T-helper 1 cell treated with Interleukin-12 subunit alpha and Interleukin-12 subunit beta and Interleukin-4 antibody, amounts not matched to agents 30 ng/mL and 1 ng/mL, for 36 hours (primary cell): ENCODE measurements around the gene PEF1. TPM values are rescaled to one million over a fixed set of nuclear protein-coding genes. Genes with fewer than 3 reads are reported as not detected.

Experiments
- intact Hi-C: fragments of 100-400 bp; cut with micrococcal nuclease; formaldehyde crosslinking; loops from one replicate; pipeline ENCODE4 v1.15.1; 2024
- total RNA-seq: library from RNA; stranded (reverse); gene quantifications from 2 replicates; pipeline ENCODE4 v1.2.3, GENCODE V29; 2022

PEF1 gene, protein sequence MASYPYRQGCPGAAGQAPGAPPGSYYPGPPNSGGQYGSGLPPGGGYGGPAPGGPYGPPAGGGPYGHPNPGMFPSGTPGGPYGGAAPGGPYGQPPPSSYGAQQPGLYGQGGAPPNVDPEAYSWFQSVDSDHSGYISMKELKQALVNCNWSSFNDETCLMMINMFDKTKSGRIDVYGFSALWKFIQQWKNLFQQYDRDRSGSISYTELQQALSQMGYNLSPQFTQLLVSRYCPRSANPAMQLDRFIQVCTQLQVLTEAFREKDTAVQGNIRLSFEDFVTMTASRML
- total RNA-seq: 52.5 and 53.3 TPM in 2 replicates

DNA sequence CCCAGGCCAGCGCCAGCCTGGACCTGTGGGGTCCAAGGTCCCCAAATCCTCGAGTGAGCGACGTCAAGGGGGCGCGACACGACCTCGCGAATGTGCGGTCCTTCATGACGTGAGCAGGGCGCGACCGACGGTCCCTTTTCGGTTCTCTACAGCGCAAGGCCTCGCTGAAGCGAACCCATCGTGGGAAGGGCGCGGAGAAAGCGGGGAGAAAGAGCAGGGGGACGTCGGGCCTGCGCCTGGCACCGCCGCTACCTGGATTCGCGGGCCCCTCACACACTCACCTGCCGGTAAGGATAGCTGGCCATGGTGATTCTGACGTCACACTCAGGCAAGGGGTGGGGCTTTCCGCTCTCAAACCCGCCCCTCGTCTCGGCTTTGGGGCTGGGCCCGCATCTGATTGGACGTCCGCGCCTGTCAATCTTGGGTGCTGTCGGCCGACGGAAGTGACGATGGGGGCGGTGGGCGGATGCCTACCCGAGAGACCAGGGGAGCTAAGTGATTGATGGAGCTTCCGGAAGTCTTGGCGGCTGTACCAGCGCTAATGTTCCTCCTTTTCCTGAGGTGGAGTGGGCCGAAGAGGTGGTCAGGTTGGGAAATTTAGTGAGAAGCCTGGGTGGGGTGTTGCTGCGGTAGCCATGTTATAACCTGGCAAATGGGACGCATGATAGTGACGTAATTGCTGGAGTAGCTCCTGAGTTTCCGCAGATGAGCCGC is at the start of gene PEF1:
TSS of gene PEF1 (minus strand) at position 317 of the 714 bp plus-strand sequence. CDS start at position 305, 12 bp downstream.
- intact Hi-C loops: loop anchor here (1.0 to 10.0 kb wide), 14 partner anchors 116 to 1710 kb away; partner anchors contain the start of genes BSDC1, HDAC1, KHDRBS1 and KPNA6

DNA sequence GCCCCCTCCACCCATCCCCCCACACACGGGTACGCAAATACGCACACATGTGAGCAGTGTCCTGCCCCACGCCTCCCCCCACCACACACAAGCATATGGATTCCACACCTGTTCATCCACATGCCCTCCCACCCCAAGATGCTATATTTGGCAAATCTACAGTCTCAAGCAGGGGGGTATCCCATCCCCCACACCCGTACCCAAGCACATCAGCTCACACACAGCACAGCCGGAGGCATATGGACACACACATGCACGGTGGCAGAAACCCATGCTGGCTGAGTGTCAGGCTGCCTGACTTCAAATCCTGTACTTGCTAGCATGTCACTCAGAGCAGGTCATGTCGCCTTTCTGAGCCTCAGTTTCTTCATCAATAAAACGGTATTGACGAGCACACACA is 48.6 kb upstream of the PEF1 start:
- intact Hi-C loops: no loop called here

DNA sequence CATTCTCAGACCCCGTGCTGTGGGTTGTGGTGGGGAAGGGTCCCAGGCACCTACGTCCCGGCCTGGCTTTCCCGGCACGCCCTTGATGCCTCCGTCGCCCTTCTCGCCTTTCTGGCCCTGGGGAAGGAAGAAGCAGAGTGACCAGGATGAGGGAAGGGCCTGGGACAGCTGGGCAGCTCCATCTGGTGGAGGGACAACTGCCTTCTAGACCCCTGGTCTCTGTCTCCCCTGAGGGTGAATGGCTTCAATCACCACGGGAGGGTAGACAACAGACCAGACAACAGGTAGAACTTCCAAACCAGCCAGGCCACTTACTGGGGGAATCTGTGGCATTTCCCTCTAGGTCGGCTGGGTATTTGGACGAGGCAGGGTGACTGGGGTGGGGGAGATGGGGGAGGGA is 47.3 kb upstream of the PEF1 start:
- intact Hi-C loops: no loop called here

DNA sequence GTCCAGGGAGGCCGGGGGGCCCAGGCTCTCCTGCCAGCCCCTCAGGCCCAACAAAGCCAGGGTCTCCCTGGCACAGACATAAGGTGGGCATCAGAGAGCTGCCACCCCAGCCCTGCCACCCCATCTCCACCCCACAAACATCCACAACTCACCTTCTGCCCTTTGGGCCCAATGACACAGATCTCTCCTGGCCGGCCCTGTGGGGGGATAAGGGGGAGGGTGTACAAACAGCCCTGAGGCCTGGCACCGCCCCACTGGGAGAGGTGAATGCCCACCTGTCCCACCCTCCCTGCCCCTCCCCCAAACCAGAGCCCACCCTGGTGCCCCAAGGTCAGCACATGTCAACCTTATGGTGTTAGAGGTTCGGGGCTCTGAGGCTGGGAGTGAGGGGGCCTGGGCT is 46.8 kb upstream of the PEF1 start:
- intact Hi-C loops: no loop called here

DNA sequence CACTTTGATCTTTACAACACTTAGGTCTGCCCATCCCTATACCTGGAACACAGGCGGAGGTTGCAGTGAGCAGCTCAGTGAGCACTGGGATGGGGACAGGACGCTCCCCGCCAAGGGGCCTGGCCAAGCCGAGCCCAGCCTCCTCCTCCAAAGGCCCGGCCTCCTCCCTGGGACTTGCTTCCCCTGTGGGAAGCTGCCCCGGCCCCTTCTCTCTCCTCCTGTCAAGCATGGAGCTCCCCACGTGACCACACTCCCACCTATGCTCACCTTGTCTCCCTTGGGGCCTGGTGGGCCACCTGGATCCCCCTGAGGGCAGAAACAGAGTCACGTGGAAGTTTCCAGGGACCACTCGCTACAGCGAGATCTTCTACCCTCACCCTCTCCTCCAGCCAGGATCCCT is 46.2 kb upstream of the PEF1 start:
- intact Hi-C loops: no loop called here

DNA sequence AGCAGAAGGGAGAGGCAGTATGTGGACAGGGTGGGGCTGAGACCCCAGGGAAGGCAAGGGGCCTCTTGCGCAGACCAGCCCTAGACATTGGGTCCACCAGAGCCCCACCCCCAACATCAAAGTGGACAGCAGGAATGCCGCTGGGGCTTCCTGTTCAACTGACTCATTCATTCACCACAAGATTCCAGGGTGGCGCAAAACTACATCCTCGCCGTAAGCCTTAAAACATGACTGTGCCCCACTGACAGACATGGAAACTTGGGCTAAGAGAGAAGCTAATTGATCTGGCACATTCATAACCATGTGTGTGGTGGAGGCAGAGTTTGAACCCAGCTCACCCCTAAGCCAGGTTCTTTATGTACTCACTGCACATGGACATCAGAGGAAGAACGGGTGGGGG is 45.2 kb upstream of the PEF1 start:
- intact Hi-C loops: no loop called here

DNA sequence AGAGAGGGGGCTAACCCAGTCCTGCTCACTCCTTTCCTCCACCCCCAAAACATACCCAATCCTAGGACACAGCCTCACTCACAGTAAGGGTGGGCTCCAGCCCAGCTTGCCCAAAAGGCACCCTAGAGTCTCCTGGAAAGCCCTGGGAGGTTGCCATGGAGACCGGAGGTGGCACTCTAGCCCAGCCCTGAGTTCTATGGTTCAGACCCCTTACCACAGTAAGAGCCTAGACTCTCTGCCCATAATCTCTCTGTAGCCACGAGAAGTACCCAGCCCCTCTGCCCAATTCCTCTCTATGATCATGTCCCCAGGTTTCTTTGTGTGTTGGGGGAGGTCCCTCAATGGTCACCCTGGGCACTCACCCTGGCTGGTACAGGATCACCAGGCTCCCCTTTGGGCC is 44.7 kb upstream of the PEF1 start:
- intact Hi-C loops: no loop called here

DNA sequence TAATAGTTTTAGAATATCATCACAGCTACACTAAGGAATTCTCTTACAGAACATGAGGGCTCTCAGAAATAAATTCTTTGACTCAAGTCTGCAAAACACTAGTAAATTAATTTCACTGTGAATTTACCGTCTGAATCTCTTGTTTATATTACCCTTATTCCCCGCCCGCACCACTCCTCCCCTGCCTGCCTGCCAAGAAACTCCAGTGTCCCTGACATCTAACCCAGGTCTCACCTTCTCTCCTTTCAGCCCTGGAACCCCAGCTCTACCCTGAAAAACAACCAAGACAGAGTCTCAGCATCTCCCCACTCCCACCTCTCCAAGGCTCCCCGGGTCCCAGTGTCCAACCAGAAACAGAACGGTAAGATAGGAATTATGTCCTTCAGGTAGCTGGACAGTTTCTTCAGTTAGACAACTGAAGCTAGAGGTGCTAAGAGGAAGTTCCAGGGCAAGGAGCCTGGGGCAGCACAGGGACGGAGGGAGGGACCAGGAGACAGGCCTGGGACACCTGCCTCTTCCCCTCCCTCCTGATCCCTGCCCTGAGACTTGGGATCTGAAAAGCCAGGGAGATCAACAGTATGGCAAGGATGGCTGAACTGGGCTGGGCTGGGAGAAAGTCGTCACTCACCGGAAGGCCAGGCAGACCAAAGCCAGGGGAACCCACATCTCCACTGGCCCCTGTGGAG is 43.7 kb upstream of the PEF1 start:
- intact Hi-C loops: no loop called here

DNA sequence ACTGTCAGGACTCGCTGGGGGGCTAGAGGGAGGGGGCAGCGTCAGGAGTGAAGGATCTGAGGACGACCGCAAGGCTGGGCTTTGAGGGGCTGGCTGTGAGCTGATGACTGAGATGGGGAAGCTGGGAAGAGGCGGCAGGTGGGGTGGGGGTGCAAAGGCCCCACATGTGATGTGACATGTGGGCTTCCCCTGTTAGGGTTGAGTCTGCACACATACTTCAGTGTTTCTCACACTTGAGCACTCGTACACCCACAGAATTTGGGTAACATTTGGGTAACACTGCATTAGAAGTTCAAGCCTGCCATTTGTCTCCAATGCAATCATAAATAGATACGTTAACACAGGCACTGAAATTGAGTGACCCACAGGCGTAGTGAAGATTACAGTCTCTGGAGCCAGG is 42.9 kb upstream of the PEF1 start:
- intact Hi-C loops: no loop called here

DNA sequence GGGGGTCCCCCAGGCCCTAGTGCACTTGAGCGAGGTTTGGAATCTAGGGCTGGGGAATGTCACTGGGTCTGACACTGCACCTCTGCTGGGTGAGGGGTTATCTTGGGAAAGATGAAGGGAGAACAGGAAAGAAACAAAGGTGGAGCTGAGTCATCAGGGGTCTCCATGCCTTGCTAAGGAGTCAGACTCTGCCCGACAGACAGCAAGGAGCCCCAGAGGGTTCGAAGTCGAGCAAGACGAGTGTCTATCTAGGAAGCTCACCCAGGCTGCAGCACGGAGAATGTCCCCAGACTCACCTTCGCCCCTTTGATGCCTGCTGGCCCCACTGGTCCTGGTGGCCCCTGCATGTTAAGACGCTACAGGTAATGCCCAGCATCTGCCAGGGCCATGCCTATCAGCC is 41.1 kb upstream of the PEF1 start:
- intact Hi-C loops: no loop called here

DNA sequence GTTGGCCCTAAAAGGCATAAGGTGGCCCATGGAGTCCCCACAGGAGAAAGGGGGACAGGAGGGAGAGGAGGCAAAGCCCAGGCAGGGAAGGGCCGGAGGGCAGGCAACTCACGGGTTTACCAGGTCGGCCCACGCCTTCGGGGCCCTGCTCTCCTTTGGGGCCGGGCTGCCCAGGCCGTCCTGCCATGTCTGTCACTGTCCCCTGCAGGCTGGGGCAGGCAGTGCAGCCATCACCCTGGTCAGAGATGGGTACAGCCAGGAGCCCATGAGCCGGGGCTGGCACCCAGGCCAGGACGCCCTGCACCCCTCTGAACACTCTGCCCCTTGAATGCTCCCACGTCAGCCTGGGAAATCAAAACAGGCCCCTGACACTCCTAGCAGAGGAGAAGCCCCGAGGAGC is 39.3 kb upstream of the PEF1 start:
- intact Hi-C loops: no loop called here

DNA sequence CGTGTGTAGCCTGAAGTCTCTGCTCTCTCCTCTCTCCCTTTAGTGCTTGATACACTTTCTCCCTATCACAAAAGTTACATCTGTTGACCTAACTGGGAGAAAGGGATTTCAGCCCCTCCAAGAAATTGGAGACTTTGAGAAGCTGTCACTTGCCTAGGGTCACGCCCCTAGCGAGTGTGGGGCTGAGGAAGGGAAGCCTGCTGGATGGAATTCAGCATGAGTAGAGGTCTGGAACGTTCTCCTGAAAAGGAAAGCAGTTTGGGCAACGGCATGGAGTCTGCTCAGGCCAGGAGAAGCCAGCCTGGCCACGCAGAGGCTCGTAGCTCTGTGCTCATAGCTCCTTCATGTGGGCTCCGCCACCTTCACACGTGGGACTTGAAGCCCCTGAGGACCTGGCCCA is 36.7 kb upstream of the PEF1 start:
- intact Hi-C loops: no loop called here

DNA sequence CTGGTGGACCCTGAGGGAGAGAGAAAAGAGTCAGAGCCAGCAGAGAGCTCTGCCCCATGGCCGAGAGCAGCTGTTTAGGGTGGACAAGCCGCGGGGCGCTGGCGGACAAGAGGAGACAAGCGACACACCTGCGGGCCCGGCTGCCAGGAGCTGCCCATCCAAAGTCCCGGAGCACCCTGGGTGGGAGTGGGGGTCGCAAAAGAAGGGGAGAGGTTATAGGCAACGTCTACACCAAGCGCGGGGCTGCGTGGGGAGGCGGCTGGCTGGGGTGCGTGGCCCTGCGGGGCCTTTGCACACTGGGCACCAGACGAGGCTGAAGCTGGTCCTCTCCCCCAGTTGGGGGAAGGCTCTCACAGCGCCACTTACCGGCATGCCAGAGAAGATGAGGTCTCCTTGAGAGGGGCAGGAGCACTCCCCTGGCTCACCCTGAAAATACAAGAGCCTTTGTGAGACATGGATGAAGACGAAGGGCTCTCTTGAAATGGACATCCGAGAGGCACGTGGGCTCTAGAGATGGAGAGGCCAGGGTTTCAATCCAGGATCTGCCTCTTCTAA is 35.1 kb upstream of the PEF1 start:
- intact Hi-C loops: no loop called here

DNA sequence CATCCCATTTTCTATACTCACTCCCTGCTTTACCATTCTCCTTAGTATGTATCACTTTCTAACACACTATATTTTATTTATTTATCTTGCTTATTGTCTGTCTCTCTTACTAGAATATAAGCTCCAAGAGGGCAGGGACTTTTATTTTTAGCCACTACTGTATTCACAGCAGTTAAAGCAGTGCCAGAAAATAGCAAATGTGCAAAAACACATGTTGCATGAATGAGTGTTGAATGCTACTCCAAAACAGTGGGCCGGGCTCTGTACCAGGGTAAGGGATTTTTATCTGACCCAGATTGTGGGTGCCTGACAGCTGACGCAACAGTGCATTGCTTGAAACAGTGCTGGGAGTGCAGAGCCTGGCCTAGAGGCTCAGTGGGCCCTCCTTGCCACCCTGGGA is 34.4 kb upstream of the PEF1 start:
- intact Hi-C loops: no loop called here

DNA sequence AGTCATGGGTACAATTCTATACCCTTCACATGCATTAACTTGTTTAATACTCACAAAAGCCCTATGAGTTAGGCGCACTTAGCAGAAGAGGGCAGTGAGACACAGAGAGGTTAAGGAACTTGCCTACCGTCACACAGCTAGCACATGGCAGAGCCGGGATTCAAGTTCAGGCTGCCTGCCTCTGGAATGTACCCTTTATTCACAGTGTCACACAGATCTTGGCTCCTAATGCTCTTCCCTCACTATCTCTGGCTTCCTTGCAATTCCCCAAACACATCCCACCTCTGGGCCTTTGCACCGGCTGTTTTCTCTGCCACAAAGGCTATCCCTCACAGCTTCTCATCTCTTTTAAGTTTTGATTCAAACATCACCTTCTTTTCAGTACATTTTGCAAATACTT is 34.0 kb upstream of the PEF1 start:
- intact Hi-C loops: no loop called here

DNA sequence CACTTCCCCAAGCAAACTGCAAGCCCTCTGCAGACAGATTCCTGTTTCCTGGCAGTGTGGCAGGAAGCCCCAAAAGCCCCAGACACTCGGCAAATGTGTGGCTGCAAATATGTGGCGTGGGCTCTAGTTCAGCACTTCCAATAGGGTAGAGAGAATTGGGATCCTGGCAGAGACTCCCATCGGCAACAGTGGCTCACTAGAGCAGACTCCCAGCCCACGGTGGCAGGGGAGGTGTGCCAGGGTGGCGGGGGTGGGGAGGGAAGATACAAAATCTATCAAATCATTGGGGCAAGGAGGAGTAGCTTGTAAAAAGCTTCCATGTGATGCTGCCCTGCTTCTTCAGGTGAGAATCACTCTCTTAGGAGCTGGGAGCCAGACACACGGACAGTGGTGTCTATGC is 33.3 kb upstream of the PEF1 start:
- intact Hi-C loops: no loop called here

DNA sequence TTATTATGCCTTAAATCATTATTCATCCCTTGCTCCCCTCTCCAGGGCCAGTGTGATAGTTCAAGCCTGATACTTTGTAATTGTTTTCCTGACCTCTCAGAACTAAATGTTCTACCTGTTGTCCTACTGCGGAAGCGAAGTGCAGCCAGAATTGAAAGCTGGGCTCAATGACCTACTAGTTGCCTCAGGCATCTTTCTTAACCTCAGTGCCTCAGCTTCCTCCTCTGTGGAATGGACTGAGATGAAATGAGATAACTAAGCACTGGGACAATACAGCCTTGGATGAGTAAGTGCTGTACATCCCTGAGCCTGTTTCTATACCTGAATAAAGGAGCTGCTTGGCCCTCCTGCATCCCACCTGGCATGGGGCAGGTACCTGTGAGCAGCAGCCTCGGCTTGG is 32.7 kb upstream of the PEF1 start:
- intact Hi-C loops: no loop called here

DNA sequence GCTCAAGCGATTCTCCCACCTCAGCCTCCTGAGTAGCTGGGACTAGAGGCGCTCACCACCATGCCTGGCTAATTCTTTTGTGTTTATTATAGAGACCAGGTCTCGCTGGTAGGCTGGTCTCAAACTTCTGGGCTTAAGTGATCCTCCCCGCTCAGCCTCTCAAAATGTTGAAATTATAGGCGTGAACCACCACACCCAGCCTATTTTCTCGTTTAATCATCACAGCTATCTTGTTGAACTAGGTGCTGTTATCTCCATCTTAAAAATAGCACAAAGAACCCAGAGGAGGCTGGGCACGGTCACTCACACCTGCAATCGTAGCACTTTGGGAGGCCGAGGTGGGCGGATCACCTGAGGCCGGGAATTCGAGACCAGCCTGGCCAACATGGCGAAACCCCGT is 31.1 kb upstream of the PEF1 start:
- intact Hi-C loops: no loop called here

DNA sequence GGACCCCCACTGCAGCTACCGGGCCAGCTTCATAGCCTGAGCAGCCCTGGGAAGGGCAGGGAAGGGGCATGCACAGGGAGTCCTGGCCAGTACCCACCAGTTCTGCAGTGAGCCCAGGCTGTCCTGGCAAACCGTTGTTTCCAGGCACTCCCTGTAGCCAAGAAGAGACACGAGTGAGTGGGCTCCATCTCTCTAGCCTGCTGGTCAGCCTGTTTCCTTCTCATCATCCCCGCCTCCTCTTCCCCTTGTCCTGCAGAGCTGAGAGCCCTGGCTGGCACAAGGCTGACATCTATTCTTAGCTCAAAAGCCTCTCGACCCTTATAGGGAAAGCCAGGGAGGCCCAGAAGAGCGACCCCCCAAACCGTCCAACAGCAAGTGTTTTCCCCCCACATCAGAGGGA is 30.5 kb upstream of the PEF1 start:
- intact Hi-C loops: no loop called here

DNA sequence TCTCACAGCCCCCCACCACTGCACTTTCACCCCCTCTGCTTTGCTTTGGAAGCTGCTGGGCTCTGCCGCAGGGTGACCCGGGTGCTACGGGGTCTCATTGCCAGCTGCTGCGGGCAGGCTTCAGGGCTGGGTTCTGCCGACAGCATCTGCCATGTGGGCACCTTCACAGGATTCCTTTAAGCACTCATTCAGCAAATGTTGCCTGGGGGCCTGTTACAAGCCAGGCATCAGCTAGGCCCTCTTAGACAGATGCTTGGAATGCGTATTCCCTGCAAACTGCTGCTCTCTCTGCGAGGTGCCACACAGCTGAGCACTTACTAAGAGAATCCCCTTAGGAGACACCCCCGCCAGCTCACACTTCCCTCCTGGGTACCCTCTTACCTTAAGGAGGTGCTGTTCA is 29.9 kb upstream of the PEF1 start:
- intact Hi-C loops: no loop called here

DNA sequence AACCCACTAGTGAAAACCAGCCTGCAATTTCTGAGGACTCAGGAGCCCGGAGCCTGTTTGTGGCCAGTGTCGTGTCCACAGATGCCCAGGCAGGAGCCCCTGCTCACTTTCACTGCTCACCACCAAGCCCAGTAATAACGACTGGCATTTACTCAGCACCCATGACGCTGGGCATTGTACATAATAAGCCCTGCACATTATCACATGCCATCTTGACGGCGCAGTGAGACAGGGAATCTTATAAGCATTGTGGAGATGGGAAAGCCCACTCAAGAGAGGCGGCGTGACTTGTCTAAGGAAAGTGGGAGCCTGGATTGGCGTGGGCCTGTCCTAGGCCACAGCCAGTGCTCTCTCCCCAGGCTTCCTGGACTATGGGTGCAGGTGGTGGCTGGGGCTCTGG is 28.8 kb upstream of the PEF1 start:
- intact Hi-C loops: no loop called here

DNA sequence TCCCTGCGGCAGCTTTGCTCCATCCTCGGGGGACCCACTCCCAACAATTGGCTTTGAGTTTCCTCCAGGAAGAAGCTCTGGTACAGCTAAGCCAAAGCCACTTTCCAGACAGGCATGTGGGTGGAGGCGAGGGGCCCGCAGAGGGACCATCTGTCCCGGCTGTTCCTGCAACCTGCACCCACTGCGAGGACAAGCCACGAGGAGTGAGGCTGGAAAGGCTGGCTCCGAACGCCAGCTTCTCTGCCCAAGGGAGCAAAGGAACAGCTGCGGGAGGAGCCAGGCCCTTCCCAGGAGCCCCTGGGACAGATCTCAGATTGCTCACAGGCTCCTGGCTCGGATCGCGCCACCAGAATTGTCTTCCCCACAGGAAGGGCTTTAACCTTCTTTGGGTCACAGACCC is 28.3 kb upstream of the PEF1 start:
- intact Hi-C loops: no loop called here
